Dermis blood vessel endothelial cell (primary cell): ENCODE results near the gene UCN3. TPM values are rescaled to one million over a fixed set of nuclear protein-coding genes. Genes with fewer than 3 reads are reported as not detected.
"Not testable (repeated sequence)": the region's sequence is repeated elsewhere in the genome, so short reads cannot be mapped to it uniquely, and the experiment has no call there.

Source experiments
- DNase-seq: peaks from one replicate; pipeline ENCODE4 v3.0.0; 2010
- total RNA-seq: library from RNA; depleted of rRNA; stranded (reverse); fragments of >200 nt; gene quantifications from 2 replicates; pipeline ENCODE4 v1.2.3, GENCODE V29; 2014

Gene UCN3
- total RNA-seq, 1 donor from 2014 or later, result not detected

DNA sequence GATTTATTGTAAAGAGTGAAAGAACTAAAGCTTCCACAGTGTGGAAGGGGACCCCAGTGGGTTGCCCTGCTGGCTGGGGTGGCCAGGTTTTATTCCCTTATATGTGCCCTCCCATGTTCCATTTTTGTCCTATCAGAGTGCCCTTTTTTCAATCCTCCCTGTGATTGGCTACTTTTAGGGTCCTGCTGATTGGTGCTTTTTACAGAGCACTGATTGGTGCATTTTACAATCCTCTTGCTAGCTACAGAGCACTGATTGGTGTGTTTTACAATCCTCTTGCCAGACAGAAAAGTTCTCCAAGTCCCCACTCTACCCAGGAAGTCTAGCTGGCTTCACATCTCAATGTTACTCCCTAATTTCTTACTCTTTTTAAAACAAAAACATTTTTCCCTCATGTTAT is 46.0 kb downstream of the UCN3 start:
- not testable (repeated sequence) for DNase-seq

DNA sequence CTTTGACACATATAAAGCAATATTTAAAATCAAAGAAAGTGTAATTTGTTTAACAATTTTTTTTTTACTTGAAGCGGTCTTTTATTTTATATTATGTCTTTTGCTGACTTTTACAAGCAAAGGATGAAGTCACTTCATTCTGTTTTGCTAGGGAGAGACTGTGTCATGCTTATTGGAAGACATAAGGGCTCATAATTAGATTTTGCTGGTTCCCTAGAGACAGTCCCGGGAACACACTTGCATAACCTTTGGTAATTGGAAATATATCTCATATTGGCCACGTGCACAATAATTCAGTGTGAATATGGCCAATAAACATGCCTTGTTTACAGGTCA is 47.1 kb downstream of the UCN3 start:
- DNase-seq, result no peak

DNA sequence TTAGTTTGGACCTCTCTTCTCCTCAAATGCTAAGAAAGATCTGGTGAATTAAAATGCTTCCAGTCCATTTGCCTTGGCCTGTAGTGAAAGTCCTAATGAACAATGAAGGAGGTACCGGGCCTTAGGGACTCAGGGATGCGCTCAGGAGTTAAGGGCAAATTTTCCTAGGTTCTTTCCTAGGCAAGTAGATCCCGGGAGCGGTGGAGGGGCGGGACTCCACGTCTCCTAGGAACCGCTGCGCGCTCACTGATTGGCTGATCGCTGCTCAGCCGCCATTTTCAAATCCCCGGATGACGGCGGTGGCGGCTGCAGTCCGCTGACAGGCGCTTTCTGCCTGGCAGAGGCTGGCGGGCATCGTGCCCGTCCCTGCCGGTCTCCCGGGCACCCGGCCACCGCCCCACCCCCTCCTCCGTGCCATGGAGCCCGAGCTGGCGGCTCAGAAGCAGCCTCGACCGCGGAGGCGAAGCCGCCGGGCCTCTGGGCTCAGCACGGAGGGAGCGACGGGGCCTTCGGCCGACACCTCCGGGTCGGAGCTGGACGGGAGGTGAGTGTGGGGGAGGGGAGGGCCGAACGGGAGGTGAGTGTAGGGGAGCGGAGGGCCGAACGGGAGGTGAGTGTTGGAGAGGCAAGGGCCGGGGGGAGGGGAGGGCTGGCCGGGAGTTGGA is 47.6 kb downstream of the UCN3 start, which contains the start of gene NET1:
TSS of gene NET1 (plus strand) at position 281 of the 665 bp plus-strand sequence. CDS start at position 417, 136 bp downstream.
- peak; percentile 94 for DNase-seq

DNA sequence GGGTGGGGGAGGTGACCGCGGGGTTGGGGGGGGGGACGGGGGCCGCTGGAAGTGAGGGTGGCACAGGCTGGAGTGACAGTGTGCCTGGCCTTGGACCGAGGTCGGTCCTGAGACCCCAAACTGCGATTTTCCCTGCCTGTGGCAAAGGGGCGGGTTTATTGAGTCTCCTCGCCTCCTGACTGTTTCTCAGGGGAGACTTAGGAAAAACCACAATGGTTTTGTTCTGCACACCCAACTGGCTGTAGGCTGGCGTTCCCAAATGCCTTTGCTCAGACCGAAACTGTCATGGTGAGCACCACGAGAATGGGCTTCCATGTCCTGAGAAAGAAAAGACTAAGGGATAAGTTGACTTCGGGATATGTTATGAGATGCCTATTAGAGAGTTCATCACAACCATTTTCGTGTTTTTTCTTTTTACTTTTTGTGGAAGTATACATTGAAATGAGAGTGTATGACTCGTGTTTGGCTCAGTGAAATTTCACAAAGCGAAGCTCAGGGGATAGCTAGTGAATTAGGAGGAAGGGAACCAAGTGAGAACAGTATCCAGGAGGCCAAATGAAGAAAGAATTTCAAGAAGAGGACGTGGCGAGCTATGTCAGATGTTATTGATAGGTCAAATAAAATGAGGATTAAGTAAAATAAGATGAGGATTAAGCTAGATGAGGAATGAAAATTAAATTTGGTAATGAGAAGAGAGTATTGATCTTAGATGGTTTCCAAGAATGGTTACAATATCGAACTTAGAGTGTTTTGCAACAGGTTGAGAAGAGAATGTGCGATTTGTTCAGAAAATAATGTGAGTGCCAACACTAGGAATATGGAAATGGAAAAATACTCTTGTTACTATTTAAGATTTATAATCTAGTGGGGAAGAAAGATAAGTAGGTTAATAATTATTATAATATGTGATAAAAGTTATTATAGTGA is 48.5 kb downstream of the UCN3 start:
- DNase-seq, result peak; percentile 66

DNA sequence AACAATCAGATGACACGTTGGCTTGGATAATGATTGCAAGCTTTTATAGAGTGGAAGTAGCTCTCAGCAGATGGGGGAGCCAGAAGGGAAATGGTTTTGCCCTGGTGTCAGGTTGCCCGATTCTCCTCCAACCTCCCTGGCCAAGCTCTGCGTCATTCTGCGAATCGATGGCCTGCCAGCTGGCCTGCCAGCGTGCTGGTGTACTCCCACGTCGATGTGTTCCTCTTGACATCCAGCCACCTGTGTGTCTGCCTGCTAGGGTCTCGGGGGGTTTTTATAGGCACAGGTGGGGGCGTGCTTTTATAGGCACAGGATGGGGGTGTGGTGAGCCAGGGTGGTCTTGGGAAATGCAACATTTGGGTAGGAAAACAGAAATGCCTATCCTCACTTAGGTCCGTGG is 52.2 kb downstream of the UCN3 start:
- DNase-seq, result no peak

GRCh38 chr10:5418584-5418983 is 53.8 kb downstream of the UCN3 start:
- DNase-seq, result no peak

GRCh38 chr10:5419466-5420094 is 54.8 kb downstream of the UCN3 start:
- no peak for DNase-seq

DNA sequence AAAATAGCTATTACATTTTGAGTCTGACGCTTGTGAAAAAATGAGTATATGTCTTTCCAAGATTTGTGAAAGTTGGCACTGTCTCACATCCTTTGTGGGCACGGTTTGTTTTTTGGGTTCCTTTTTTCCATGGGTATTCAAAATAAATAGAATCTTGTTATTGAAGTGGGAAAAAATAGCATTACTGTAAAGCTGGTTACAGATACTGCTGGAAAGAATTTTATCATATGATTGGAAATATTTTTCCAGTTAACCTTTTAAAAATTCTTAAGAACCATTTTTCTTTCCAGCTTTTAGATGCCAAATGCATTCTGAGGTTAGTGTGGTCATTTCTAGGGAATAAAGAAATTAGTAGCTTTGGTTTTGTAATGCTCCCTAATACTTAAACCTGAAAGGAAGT is 59.0 kb downstream of the UCN3 start:
- no peak for DNase-seq

Other genes with a start within 250 kb of the UCN3 start
- gene AKR1C8, start 179.8 kb upstream of the UCN3 start, total RNA-seq, result 1.5 TPM in 1 of 2 replicates, not detected in the other
- not detected in 2 replicates for gene AKR1C4, start 168.1 kb upstream of the UCN3 start, total RNA-seq
- 0.28 and 0.34 TPM in 2 replicates for gene TUBAL3, start 39.9 kb downstream of the UCN3 start, total RNA-seq
- gene NET1, start 47.6 kb downstream of the UCN3 start, total RNA-seq, result 21.1 and 34.8 TPM in 2 replicates
- not detected in 2 replicates for gene CALML5, start 134.6 kb downstream of the UCN3 start, total RNA-seq
- gene CALML3, start 160.0 kb downstream of the UCN3 start, total RNA-seq, result not detected in 2 replicates